SH-SY5Y (cell line): ENCODE measurements around the gene NFATC3.

Experiments
- GATA2 ChIP-seq: IDR thresholded peaks from 2 replicates; pipeline ENCODE4 v1.6.1; 2011; ENCODE audit warnings: mild to moderate bottlenecking, low read depth, low read length
- GATA3 ChIP-seq: IDR thresholded peaks from 2 replicates; pipeline ENCODE4 v1.6.1; 2011; ENCODE audit warnings: low read depth, mild to moderate bottlenecking, low read length, moderate library complexity

DNA sequence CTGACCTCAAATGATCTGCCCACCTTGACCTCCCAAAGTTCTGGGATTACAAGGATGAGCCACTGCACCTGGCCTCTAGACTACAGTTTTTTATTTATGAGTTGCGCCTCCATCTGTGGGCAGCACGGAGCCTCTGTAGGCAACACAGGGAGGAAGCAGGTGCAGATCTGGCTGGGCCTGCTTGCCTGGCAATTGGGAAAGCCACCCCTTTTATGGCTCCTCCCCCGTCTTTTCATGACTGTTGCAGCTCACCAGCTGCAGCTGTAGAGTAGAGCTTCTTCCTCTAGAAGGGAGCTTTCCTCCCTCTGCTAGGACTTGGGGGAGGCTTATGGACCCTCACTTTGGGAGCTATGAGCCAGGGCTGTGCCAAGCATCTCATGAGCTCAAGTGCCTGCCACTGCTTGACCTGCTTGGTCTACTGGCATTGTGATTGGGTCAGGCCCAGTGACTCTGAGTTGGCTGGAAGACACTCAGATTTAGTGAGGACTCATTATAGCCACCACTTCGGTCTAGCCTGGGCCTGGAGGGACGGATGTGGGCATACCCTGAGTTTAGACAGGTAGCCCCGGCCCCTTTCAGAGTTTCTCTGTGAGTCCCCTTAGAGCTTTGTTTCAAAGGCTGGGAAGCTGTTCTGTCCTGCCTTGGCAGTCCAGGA, 172.2 kb downstream of the NFATC3 start:
- no peak for TF ChIP-seq GATA2
- no peak for TF ChIP-seq GATA3
